ENCODE measurements around the gene LRRN3. TPM values are rescaled to one million over a fixed set of nuclear protein-coding genes. Genes with fewer than 3 reads are reported as not detected.

LRRN3 gene
- polyA plus RNA-seq, 1 of the 3 experiments (the other 2 are of a cell fraction): 2.1 TPM

DNA sequence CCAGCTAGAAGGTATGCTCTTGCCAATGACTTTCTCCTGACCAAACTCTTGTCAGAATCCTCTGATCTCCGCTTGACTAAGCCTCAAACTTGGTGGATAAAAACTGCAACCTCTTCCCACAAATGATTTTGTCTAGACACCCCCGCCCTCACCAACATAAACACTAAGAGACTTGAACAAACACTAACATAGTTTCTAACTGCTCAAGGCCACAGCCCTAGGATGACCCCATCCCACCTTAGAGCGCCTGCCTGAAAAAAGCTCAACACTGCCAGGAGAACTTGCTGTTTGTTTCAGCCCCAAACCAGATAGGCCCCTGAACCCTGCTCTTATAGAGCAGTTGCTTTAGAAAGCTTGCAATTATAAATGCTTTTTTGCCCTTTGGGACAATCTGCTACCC is 71.8 kb downstream of the LRRN3 start:
- Histone ChIP-seq H3K27ac (ENCODE audit: low read depth in 2 of 2, low read length in 1 of 2) (no peak overlapping the region), H3K27me3 (ENCODE audit: insufficient read depth) (no peaks in the 10 kb centered on the region), H3K9ac (no peak overlapping the region), H4K20me1 (ENCODE audit: insufficient read depth) (no peaks in the 10 kb centered on the region), H3K4me1 (ENCODE audit: control insufficient read depth in 1 of 2, insufficient read depth in 2 of 2, low read depth in 1 of 2, low read length in 1 of 2) (peaks cover 0 to 13% of the 10 kb centered on the region in 2 experiments; a peak in 3 of 4 replicates), H2AFZ (ENCODE audit: low read depth) (no peak overlapping the region), H3K36me3 (replicated peaks in 1 of 2; ENCODE audit: control insufficient read depth in 1 of 2, insufficient read depth in 2 of 2, low read length in 1 of 2) (no peaks in the 10 kb centered on the region), H3F3A (replicated peaks; ENCODE audit: insufficient read depth) (peaks cover 16% of the 10 kb centered on the region), H3K4me2 (no peak overlapping the region), H3K4me3 (ENCODE audit: low read depth in 2 of 2, low read length in 1 of 2) (no peak overlapping the region), H3K79me2 (ENCODE audit: insufficient read depth) (no peaks in the 10 kb centered on the region), H3K9me3 (no peaks in the 10 kb centered on the region; the same call in 1 of the 2 replicates), H3K9me2 (no peaks in the 10 kb centered on the region)
- no peak for TF ChIP-seq NRF1 (IDR thresholded peaks at IDR 0.05; ENCODE audit: low read depth, low read length)
- TF ChIP-seq, protein P1, sequence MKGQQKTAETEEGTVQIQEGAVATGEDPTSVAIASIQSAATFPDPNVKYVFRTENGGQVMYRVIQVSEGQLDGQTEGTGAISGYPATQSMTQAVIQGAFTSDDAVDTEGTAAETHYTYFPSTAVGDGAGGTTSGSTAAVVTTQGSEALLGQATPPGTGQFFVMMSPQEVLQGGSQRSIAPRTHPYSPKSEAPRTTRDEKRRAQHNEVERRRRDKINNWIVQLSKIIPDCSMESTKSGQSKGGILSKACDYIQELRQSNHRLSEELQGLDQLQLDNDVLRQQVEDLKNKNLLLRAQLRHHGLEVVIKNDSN (IDR thresholded peaks at IDR 0.05; ENCODE audit: borderline replicate concordance, low read depth): no peak
- TF ChIP-seq JUND (IDR thresholded peaks at IDR 0.05): no peak
- TF ChIP-seq TCF12 (IDR thresholded peaks at IDR 0.05): no peak
- TF ChIP-seq FOSL2 (IDR thresholded peaks at IDR 0.05; ENCODE audit: borderline replicate concordance, low read depth): no peak
- TF ChIP-seq, protein P2, sequence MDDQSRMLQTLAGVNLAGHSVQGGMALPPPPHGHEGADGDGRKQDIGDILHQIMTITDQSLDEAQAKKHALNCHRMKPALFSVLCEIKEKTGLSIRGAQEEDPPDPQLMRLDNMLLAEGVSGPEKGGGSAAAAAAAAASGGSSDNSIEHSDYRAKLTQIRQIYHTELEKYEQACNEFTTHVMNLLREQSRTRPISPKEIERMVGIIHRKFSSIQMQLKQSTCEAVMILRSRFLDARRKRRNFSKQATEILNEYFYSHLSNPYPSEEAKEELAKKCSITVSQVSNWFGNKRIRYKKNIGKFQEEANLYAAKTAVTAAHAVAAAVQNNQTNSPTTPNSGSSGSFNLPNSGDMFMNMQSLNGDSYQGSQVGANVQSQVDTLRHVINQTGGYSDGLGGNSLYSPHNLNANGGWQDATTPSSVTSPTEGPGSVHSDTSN (IDR thresholded peaks at IDR 0.05): no peak
- TF ChIP-seq, protein P3, sequence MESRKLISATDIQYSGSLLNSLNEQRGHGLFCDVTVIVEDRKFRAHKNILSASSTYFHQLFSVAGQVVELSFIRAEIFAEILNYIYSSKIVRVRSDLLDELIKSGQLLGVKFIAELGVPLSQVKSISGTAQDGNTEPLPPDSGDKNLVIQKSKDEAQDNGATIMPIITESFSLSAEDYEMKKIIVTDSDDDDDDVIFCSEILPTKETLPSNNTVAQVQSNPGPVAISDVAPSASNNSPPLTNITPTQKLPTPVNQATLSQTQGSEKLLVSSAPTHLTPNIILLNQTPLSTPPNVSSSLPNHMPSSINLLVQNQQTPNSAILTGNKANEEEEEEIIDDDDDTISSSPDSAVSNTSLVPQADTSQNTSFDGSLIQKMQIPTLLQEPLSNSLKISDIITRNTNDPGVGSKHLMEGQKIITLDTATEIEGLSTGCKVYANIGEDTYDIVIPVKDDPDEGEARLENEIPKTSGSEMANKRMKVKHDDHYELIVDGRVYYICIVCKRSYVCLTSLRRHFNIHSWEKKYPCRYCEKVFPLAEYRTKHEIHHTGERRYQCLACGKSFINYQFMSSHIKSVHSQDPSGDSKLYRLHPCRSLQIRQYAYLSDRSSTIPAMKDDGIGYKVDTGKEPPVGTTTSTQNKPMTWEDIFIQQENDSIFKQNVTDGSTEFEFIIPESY (IDR thresholded peaks at IDR 0.05; ENCODE audit: borderline replicate concordance, low read depth): no peak
- POLR2A ChIA-PET: no interaction called here
- DNase-seq: no peak
- WGBS (ENCODE audit: low lambda C conversion rate): 99% methylated on average over 3 of the region's 3 CpGs
- CTCF ChIA-PET: interaction anchor here (1.3 to 2.5 kb wide), 2 partner anchors 10 to 16 kb away, joined by 4 to 9 read pairs; no protein-coding TSS in a partner anchor

DNA sequence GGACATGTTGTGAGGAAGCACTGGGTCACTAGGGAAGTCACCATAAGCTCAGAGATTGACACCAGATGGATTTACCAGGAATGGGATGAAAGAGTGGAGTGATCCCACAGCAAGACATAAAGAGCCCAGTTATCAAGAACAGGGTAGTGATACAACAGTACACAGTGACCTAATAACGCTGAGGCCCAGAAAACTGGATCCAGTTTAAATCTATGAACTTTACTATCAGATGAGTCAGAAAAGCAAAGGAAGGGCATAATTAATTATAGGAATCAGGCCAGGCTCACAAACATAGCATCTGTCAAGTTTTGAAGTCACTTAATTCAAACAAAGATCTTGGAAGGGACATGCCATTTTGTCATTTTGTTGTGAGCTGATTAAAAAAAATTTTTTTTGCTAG is 73.5 kb downstream of the LRRN3 start:
- Histone ChIP-seq H3K36me3 (replicated peaks in 1 of 2; ENCODE audit: control insufficient read depth in 1 of 2, insufficient read depth in 2 of 2, low read length in 1 of 2) (no peaks in the 10 kb centered on the region), H3K79me2 (ENCODE audit: insufficient read depth) (no peaks in the 10 kb centered on the region), H3K9me2 (no peaks in the 10 kb centered on the region), H3K27ac (ENCODE audit: low read depth in 2 of 2, low read length in 1 of 2) (no peak overlapping the region), H3K4me2 (no peak overlapping the region), H3K9ac (no peak overlapping the region), H3K9me3 (no peaks in the 10 kb centered on the region; the same call in 1 of the 2 replicates), H3F3A (replicated peaks; ENCODE audit: insufficient read depth) (peaks cover 10% of the 10 kb centered on the region), H2AFZ (ENCODE audit: low read depth) (no peak overlapping the region), H4K20me1 (ENCODE audit: insufficient read depth) (no peaks in the 10 kb centered on the region), H3K27me3 (ENCODE audit: insufficient read depth) (no peaks in the 10 kb centered on the region), H3K4me3 (ENCODE audit: low read depth in 2 of 2, low read length in 1 of 2) (no peak overlapping the region), H3K4me1 (ENCODE audit: control insufficient read depth in 1 of 2, insufficient read depth in 2 of 2, low read depth in 1 of 2, low read length in 1 of 2) (peaks cover 3 to 7% of the 10 kb centered on the region in 2 experiments; a peak in 3 of 4 replicates)
- TF ChIP-seq RFX5 (IDR thresholded peaks at IDR 0.05; ENCODE audit: low read length) (no peak), FOXJ3 (CRISPR knock-in tag; IDR thresholded peaks at IDR 0.05) (no peak)
- DNase-seq: no peak
- WGBS (ENCODE audit: low lambda C conversion rate): 96% methylated on average over 1 of the region's 1 CpG
- CTCF ChIA-PET: interaction anchor here (1.5 to 2.5 kb wide), 2 partner anchors 12 to 15 kb away, joined by 3 to 9 read pairs; no protein-coding TSS in a partner anchor
- POLR2A ChIA-PET: no interaction called here

Measured in SK-N-SH (cell line).